Fibroblast of skin of left biceps (primary cell): ENCODE measurements around the gene SMAD7.

ENCODE experiments used
- DNase-seq, 2 experiments: peaks; one replicate each; pipeline ENCODE4 v3.0.0-alpha.2; 2013; ENCODE audit warnings: low read depth in 2 of 2

SMAD7 gene

GRCh38 chr18:48944634-48945033 lies 6.1 kb downstream of the SMAD7 start:
- no peak for DNase-seq

- no peak for DNase-seq
Observed at GRCh38 chr18:48943736-48944527, 6.8 kb downstream of the SMAD7 start.

- DNase-seq = no peak
Observed at GRCh38 chr18:48943333-48943732, 7.4 kb downstream of the SMAD7 start.

- DNase-seq = peak; percentile 59 to 62
Observed at GRCh38 chr18:48942554-48943261, 8.1 kb downstream of the SMAD7 start.

- DNase-seq = no peak
Observed at GRCh38 chr18:48942086-48942485, 8.7 kb downstream of the SMAD7 start.

GRCh38 chr18:48941672-48942071 lies 9.1 kb downstream of the SMAD7 start:
- DNase-seq = no peak

- no peak for DNase-seq
Observed at GRCh38 chr18:48940854-48941611, 9.7 kb downstream of the SMAD7 start.

- DNase-seq = no peak
Observed at GRCh38 chr18:48939205-48940097, 11.3 kb downstream of the SMAD7 start.

- no peak for DNase-seq
Observed at GRCh38 chr18:48938827-48939204, 11.9 kb downstream of the SMAD7 start.

GRCh38 chr18:48937869-48938750 lies 12.7 kb downstream of the SMAD7 start:
- no peak for DNase-seq

GRCh38 chr18:48935433-48935774 lies 15.4 kb downstream of the SMAD7 start:
- no peak for DNase-seq

- DNase-seq = no peak
Observed at GRCh38 chr18:48934723-48935432, 15.9 kb downstream of the SMAD7 start.

GRCh38 chr18:48934415-48934722 lies 16.4 kb downstream of the SMAD7 start:
- DNase-seq = no peak

- DNase-seq = no peak
Observed at GRCh38 chr18:48933578-48934414, 17.0 kb downstream of the SMAD7 start.

GRCh38 chr18:48932822-48933510 lies 17.8 kb downstream of the SMAD7 start:
- DNase-seq = no peak

GRCh38 chr18:48932462-48932818 lies 18.3 kb downstream of the SMAD7 start:
- no peak for DNase-seq

- DNase-seq = no peak
Observed at GRCh38 chr18:48931680-48932461, 18.9 kb downstream of the SMAD7 start.

- no peak for DNase-seq
Observed at GRCh38 chr18:48930926-48931325, 19.8 kb downstream of the SMAD7 start.
